ENCODE measurements around the gene TMEM184B.

Gene TMEM184B

GRCh38 chr22:38233427-38233826 lies 39.4 kb downstream of the TMEM184B start:
- Histone ChIP-seq H2AFZ (ENCODE audit: low read length, unreplicated experiment) (no peak overlapping the region), H3K36me3 (ENCODE audit: insufficient read depth, low read length) (no peaks in the 10 kb centered on the region; the same call in 1 of the 2 replicates), H3K4me3 (ENCODE audit: low read depth, low read length) (no peak overlapping the region), H3K27ac (ENCODE audit: low read depth, low read length) (no peak overlapping the region), H3K4me1 (ENCODE audit: control insufficient read depth, insufficient read depth, low read length, unreplicated experiment) (peaks cover 17% of the 10 kb centered on the region), H3K79me2 (ENCODE audit: control insufficient read depth, insufficient read depth, low read length, unreplicated experiment) (no peaks in the 10 kb centered on the region), H3K27me3 (ENCODE audit: insufficient read depth, low read length) (no peaks in the 10 kb centered on the region)

DNA sequence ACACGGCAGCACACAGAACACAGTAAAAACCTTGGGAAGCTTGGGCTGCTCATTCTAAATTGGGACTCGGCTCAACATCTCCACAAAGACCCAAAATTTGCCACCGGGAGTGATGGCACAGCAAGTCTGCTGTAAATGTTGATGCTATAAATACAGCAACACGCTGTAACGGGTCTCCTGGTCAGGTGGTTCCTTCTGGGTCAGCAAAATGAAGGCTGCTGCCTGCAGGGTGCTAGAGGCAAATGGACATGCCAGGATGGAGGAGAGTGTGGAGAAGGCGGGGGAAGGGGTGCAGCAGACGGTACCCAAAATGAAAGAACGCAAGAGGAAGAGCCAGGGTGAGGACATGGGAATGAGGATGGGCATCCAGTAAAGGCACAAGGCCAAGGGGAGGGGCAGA lies 40.6 kb downstream of the TMEM184B start:
- Histone ChIP-seq H2AFZ (ENCODE audit: low read length, unreplicated experiment) (no peak overlapping the region), H3K36me3 (ENCODE audit: insufficient read depth, low read length) (no peaks in the 10 kb centered on the region; the same call in 1 of the 2 replicates), H3K79me2 (ENCODE audit: control insufficient read depth, insufficient read depth, low read length, unreplicated experiment) (no peaks in the 10 kb centered on the region), H3K4me1 (ENCODE audit: control insufficient read depth, insufficient read depth, low read length, unreplicated experiment) (peaks cover 21% of the 10 kb centered on the region), H3K27me3 (ENCODE audit: insufficient read depth, low read length) (no peaks in the 10 kb centered on the region), H3K4me3 (ENCODE audit: low read depth, low read length) (no peak overlapping the region), H3K27ac (ENCODE audit: low read depth, low read length) (no peak overlapping the region)

DNA sequence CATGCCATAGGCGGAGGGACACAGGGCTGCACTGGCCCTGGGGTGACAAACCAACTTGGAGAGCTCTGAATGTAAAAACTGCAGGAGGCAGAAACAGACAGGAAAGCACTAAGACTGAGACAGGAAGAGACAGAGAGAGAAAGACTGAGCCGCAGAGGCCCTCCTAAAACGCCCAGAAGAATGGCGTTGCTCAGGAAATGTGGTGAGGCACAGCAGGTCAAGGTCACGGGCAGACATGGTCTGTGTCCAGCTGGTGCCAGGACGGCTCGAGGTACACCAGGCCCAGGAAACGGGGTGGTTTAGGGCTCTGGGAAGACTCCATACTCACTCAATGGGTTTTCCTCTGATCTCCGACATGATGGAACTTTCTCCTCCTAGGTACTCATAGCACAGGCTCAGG lies 41.9 kb downstream of the TMEM184B start:
- H2AFZ ChIP-seq (ENCODE audit: low read length, unreplicated experiment): no peak overlapping the region
- no peak overlapping the region for H3K27ac ChIP-seq (ENCODE audit: low read depth, low read length)
- H3K79me2 ChIP-seq (ENCODE audit: control insufficient read depth, insufficient read depth, low read length, unreplicated experiment): no peaks in the 10 kb centered on the region
- no peaks in the 10 kb centered on the region for H3K27me3 ChIP-seq (ENCODE audit: insufficient read depth, low read length)
- H3K4me1 ChIP-seq (ENCODE audit: control insufficient read depth, insufficient read depth, low read length, unreplicated experiment): peaks cover 21% of the 10 kb centered on the region
- no peak overlapping the region for H3K4me3 ChIP-seq (ENCODE audit: low read depth, low read length)
- H3K36me3 ChIP-seq (ENCODE audit: insufficient read depth, low read length): no peaks in the 10 kb centered on the region; the same call in 1 of the 2 replicates

GRCh38 chr22:38230108-38230825 lies 42.5 kb downstream of the TMEM184B start:
- Histone ChIP-seq H3K36me3 (ENCODE audit: insufficient read depth, low read length) (no peaks in the 10 kb centered on the region; the same call in 1 of the 2 replicates), H3K27ac (ENCODE audit: low read depth, low read length) (0 out of 2 replicates have a peak overlapping the region, but pooled peaks have one; percentile 16), H3K79me2 (ENCODE audit: control insufficient read depth, insufficient read depth, low read length, unreplicated experiment) (no peaks in the 10 kb centered on the region), H3K4me1 (ENCODE audit: control insufficient read depth, insufficient read depth, low read length, unreplicated experiment) (peaks cover 21% of the 10 kb centered on the region), H3K27me3 (ENCODE audit: insufficient read depth, low read length) (no peaks in the 10 kb centered on the region), H3K4me3 (ENCODE audit: low read depth, low read length) (no peak overlapping the region), H2AFZ (ENCODE audit: low read length, unreplicated experiment) (no peak overlapping the region)

DNA sequence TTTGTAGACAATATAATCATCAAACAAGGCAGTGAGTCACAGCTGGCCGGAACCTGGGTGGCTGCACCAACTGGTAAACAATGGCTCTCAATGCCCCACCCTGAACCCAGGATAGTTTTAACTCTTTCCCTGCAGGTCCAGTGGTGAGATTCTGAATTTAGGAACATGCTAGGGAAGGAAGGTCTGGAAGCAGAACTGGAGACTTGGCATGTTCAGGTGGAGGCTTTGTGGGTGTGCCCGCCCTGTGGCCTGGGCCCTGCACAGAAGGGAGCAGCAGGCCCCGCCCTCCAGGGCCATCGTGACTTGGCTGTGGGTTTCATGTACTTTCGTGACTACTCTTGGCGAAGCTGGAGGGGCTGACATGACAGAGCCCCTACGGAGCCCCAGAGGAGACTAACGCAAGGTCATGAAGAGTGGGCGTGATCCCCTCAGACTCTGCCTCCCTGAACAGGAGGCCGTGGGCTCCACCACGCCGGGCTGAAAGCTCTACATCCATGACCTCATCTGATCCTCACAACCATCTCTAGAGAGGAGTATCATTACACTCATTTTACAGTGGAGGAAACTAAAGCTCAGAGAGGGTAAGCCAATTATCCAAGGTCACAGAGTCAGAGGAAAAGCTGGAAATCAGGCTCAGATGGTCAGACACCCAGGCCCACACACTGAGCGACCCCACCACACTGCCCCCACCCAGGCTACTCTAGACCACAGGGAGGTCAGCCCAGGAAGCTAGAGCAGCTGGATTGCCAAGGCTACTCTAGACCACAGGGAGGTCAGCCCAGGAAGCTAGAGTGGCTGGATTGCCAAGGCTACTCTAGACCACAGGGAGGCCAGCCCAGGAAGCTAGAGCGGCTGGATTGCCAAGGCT lies 43.7 kb downstream of the TMEM184B start:
- Histone ChIP-seq H2AFZ (ENCODE audit: low read length, unreplicated experiment) (no peak overlapping the region), H3K27me3 (ENCODE audit: insufficient read depth, low read length) (no peaks in the 10 kb centered on the region), H3K79me2 (ENCODE audit: control insufficient read depth, insufficient read depth, low read length, unreplicated experiment) (no peaks in the 10 kb centered on the region), H3K27ac (ENCODE audit: low read depth, low read length) (peak overlapping the region; percentile 89), H3K4me3 (ENCODE audit: low read depth, low read length) (no peak overlapping the region), H3K36me3 (ENCODE audit: insufficient read depth, low read length) (no peaks in the 10 kb centered on the region; the same call in 1 of the 2 replicates), H3K4me1 (ENCODE audit: control insufficient read depth, insufficient read depth, low read length, unreplicated experiment) (peaks cover 21% of the 10 kb centered on the region)

- H2AFZ ChIP-seq (ENCODE audit: low read length, unreplicated experiment): no peak overlapping the region
- H3K4me1 ChIP-seq (ENCODE audit: control insufficient read depth, insufficient read depth, low read length, unreplicated experiment): peaks cover 20% of the 10 kb centered on the region
- peak overlapping the region; percentile 89 for H3K27ac ChIP-seq (ENCODE audit: low read depth, low read length)
- no peaks in the 10 kb centered on the region for H3K79me2 ChIP-seq (ENCODE audit: control insufficient read depth, insufficient read depth, low read length, unreplicated experiment)
- H3K36me3 ChIP-seq (ENCODE audit: insufficient read depth, low read length): no peaks in the 10 kb centered on the region; the same call in 1 of the 2 replicates
- H3K27me3 ChIP-seq (ENCODE audit: insufficient read depth, low read length): no peaks in the 10 kb centered on the region
- H3K4me3 ChIP-seq (ENCODE audit: low read depth, low read length): no peak overlapping the region
Observed at GRCh38 chr22:38228326-38228872, 44.4 kb downstream of the TMEM184B start.

GRCh38 chr22:38226853-38227649 lies 45.8 kb downstream of the TMEM184B start:
- H2AFZ ChIP-seq (ENCODE audit: low read length, unreplicated experiment): no peak overlapping the region
- H3K27ac ChIP-seq (ENCODE audit: low read depth, low read length): no peak overlapping the region
- H3K36me3 ChIP-seq (ENCODE audit: insufficient read depth, low read length): no peaks in the 10 kb centered on the region; the same call in 1 of the 2 replicates
- peaks cover 20% of the 10 kb centered on the region for H3K4me1 ChIP-seq (ENCODE audit: control insufficient read depth, insufficient read depth, low read length, unreplicated experiment)
- no peaks in the 10 kb centered on the region for H3K79me2 ChIP-seq (ENCODE audit: control insufficient read depth, insufficient read depth, low read length, unreplicated experiment)
- H3K4me3 ChIP-seq (ENCODE audit: low read depth, low read length): no peak overlapping the region
- H3K27me3 ChIP-seq (ENCODE audit: insufficient read depth, low read length): no peaks in the 10 kb centered on the region

GRCh38 chr22:38223289-38223960 lies 49.4 kb downstream of the TMEM184B start:
- no peaks in the 10 kb centered on the region for H3K36me3 ChIP-seq (ENCODE audit: insufficient read depth, low read length)
- H2AFZ ChIP-seq (ENCODE audit: low read length, unreplicated experiment): no peak overlapping the region
- no peaks in the 10 kb centered on the region for H3K79me2 ChIP-seq (ENCODE audit: control insufficient read depth, insufficient read depth, low read length, unreplicated experiment)
- no peaks in the 10 kb centered on the region for H3K27me3 ChIP-seq (ENCODE audit: insufficient read depth, low read length)
- no peak overlapping the region for H3K27ac ChIP-seq (ENCODE audit: low read depth, low read length)
- H3K4me1 ChIP-seq (ENCODE audit: control insufficient read depth, insufficient read depth, low read length, unreplicated experiment): peaks cover 33% of the 10 kb centered on the region
- H3K4me3 ChIP-seq (ENCODE audit: low read depth, low read length): no peak overlapping the region

GRCh38 chr22:38222797-38223119 lies 50.1 kb downstream of the TMEM184B start:
- Histone ChIP-seq H3K4me1 (ENCODE audit: control insufficient read depth, insufficient read depth, low read length, unreplicated experiment) (peaks cover 33% of the 10 kb centered on the region), H3K4me3 (ENCODE audit: low read depth, low read length) (no peak overlapping the region), H3K79me2 (ENCODE audit: control insufficient read depth, insufficient read depth, low read length, unreplicated experiment) (no peaks in the 10 kb centered on the region), H3K27ac (ENCODE audit: low read depth, low read length) (no peak overlapping the region), H3K27me3 (ENCODE audit: insufficient read depth, low read length) (no peaks in the 10 kb centered on the region), H3K36me3 (ENCODE audit: insufficient read depth, low read length) (no peaks in the 10 kb centered on the region), H2AFZ (ENCODE audit: low read length, unreplicated experiment) (no peak overlapping the region)

Data from ACC112 (cell line).